GM21723 (cell line): ENCODE measurements around the gene PRKCZ.

Experiments
- ATAC-seq: cut with Tn5 transposase; IDR thresholded peaks from one replicate; pipeline ENCODE4 v1.9.1; 2021; ENCODE audit warnings: mild to moderate bottlenecking, moderate library complexity; ENCODE audit not compliant: unreplicated experiment

PRKCZ gene

GRCh38 chr1:2049718-2050431, at the start of gene PRKCZ:
Gene PRKCZ (plus strand): TSS chr1:2050411. CDS start chr1:2050631, 220 bp downstream.
- ATAC-seq = peak; percentile 77

- ATAC-seq = no peak
Measured at GRCh38 chr1:2000432-2000831, 49.8 kb upstream of the PRKCZ start.

GRCh38 chr1:2000850-2001249, 49.4 kb upstream of the PRKCZ start:
- no peak for ATAC-seq

- ATAC-seq = no peak
Measured at GRCh38 chr1:2001773-2002411, 48.3 kb upstream of the PRKCZ start.

GRCh38 chr1:2003541-2004131, 46.6 kb upstream of the PRKCZ start, which contains the start of gene CFAP74:
Gene CFAP74 (minus strand): TSS chr1:2003786. CDS start chr1:1990956, 12,830 bp downstream.
- no peak for ATAC-seq

GRCh38 chr1:2004856-2005255, 45.4 kb upstream of the PRKCZ start:
- ATAC-seq = no peak

- no peak for ATAC-seq
Measured at GRCh38 chr1:2009101-2010053, 40.8 kb upstream of the PRKCZ start.

- no peak for ATAC-seq
Measured at GRCh38 chr1:2014181-2014580, 36.0 kb upstream of the PRKCZ start.

- no peak for ATAC-seq
Measured at GRCh38 chr1:2014741-2015735, 35.2 kb upstream of the PRKCZ start.

GRCh38 chr1:2016123-2016522, 34.1 kb upstream of the PRKCZ start:
- no peak for ATAC-seq

GRCh38 chr1:2018217-2019171, 31.7 kb upstream of the PRKCZ start:
- ATAC-seq = no peak

- ATAC-seq = no peak
Measured at GRCh38 chr1:2019172-2019543, 31.1 kb upstream of the PRKCZ start, which contains the start of gene GABRD. Gene GABRD (plus strand): TSS chr1:2019345. CDS start chr1:2019424, 79 bp downstream.

- ATAC-seq = no peak
Measured at GRCh38 chr1:2019571-2020309, 30.5 kb upstream of the PRKCZ start.

- ATAC-seq = no peak
Measured at GRCh38 chr1:2020310-2020655, 29.9 kb upstream of the PRKCZ start.

GRCh38 chr1:2021550-2021949, 28.7 kb upstream of the PRKCZ start:
- no peak for ATAC-seq

GRCh38 chr1:2022063-2022770, 28.0 kb upstream of the PRKCZ start:
- no peak for ATAC-seq

GRCh38 chr1:2023187-2023586, 27.0 kb upstream of the PRKCZ start:
- ATAC-seq = no peak
